HG03066 (cell line): ENCODE measurements around the gene SMPD1.
A peak's percentile ranks its signal among the peaks of the same experiment; 100 is the strongest.

Source experiments
- ATAC-seq: cut with Tn5 transposase; IDR thresholded peaks from one replicate; pipeline ENCODE4 v1.9.1; 2021; ENCODE audit warnings: low read depth; ENCODE audit not compliant: unreplicated experiment

The SMPD1 gene

GRCh38 chr11:6410695-6411430 lies 20.6 kb downstream of the SMPD1 start:
- no peak for ATAC-seq

DNA sequence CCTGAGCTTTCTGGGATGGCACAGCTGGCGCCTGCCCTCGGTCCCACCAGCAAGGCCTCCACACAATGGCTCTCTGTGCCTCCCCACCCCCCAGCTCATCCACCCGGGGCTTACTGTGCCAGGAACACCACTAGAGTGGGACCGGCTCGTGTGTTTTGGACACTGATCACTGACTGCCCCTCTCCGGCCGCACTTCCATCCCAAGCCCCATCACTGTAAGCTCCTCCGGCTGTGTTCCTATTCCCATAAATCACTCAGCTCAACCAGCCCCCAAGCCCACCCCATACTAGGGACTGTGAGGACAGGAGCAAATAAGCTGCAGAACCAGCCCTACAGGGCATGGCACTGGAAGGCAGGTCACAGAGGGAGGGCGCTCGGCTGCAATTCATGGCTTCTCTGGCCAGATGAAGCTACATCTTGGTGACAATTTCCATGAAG lies 21.3 kb downstream of the SMPD1 start:
- no peak for ATAC-seq

DNA sequence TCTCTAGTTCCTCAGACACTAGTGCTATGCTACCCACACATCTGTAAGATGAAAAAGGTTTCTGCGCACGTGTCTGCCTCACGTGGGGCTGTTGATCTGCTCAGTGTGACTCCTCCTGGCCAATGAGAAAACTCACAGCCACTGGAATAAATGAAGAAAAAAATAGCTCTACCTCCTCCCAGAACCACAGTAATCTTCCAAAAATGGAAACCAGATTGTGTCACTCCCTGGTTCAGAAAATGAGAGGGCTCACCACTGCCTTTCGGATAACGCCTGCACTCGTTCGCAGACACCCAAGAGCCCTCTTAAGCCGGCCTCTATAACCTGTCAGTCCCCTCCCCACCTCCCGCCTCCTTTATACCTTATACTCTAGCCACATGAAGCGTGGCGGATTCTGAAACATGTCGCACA lies 23.5 kb downstream of the SMPD1 start:
- no peak for ATAC-seq

DNA sequence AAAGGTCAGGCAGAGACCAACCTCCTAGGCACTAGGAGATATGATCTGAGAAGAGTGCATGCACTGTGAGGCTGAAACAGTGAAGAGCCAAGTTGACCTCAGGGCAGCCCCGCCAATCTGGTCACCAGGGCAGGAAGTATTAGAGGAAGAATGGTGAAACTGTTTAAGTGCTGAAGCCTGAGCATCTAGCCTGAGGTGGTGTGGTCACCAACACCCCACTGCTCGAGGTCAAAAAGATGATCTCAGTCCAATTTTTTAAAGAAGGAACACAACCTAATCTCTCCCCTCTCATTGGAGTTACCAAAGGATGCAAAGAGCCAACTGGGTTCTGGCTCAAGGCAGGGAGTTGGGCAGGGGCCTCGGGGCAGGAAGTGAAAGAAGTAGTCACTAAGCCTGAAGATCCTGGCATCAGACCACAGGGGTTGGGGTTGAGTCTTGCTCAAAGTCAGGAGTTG lies 24.6 kb downstream of the SMPD1 start:
- ATAC-seq, result peak; percentile 34

- ATAC-seq, result no peak
These were observed 25.5 kb downstream of the SMPD1 start for GRCh38 chr11:6415797-6416196.

DNA sequence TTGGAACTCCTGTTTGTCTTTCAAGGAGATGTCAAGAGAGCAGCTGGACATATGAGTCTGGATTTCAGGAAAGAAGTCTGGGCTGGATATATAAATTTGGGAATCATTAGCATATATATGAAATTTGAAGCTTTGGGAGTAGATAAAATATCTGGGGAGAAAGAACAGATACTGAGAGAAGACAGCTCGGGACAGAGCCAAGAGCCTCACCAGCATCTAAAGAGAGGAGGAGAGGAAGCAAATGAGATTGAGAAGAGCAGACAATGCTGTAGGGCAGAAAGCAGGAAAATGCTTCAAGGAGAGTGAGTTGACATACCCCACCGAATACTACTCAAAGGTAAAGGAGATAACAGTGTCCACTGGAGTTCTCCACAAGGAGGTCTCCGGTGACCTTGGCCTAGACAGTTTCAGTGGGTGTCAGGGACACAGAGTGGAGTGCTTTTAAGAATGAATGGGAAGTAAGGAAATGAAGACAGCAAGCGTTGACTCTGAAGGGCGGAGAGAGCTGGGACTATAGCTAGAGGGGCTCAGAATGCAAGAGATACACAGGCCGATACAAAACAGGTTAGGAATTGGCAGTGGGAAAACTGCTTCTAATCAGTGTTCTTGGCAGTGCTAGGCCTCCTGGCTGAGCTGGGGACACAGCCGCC lies 27.8 kb downstream of the SMPD1 start:
- ATAC-seq, result no peak

DNA sequence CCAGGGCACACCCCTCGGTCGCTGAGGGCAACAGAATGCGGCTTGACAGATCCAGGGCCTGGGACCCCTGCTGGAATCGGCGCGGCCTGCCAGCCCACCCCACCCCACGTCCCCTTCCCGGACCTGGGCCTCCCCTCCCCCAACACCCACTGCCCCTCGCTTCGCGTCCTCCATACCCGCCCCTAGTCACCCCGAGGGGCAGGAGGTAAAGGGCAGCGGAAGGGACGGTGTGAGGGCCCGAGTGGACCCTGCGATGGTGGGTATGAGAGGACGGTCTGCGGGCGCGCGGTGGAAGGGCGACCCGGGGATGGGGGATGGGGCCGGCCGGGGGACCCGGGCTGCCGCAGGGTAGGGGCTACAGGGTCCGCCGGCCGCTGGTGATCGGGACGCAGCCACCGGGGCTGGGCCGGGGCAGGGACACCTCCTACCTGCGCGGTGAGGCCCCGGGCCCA lies 28.3 kb downstream of the SMPD1 start:
- no peak for ATAC-seq

GRCh38 chr11:6419009-6419631 lies 28.8 kb downstream of the SMPD1 start, which contains the start of gene APBB1:
Gene APBB1, minus strand, starts transcription at chr11:6419094. Its CDS starts 7,747 bp downstream, at chr11:6411347.
- ATAC-seq, result peak; percentile 52

DNA sequence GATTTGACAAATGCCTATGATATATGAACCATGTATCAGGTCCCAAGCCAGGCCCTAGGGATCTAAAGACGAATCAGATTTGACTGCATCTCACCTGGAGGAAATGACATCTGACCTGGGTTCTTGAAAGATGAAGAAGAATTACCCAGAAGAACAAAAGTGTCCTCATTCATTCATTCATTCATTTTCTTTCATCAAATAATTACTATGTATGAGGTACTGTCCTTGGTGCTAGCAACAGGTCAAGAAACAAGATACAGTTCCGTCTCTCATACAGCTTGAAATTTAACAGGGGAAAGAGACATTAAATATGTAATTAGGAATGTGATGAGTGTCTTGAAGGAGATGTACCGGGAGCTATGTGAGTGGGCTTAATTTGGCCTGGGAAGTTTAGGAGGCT lies 30.4 kb downstream of the SMPD1 start:
- no peak for ATAC-seq

GRCh38 chr11:6427516-6427915 lies 37.2 kb downstream of the SMPD1 start:
- no peak for ATAC-seq

DNA sequence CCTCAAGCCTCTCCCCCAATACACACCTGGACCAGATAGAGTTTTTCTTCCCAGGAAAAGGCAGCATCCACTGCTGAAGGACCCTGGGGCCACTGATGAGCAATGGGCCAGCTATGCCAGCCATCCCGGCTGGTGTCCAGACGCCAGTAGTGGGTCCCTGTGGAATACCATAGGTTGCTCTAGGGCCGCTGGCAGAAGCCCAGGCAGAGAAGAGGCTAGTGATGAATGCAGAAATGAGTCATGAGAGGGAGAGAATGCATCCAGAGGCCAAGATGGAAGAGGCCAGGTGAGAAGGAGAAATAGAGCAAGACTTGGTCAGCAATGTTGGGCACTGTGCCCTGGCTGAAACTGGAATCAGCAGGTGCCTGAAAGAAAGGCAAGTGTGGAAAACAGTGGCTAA lies 41.6 kb downstream of the SMPD1 start:
- ATAC-seq, result no peak

- ATAC-seq, result peak; percentile 52
These were observed 43.9 kb downstream of the SMPD1 start for GRCh38 chr11:6433998-6434660.

DNA sequence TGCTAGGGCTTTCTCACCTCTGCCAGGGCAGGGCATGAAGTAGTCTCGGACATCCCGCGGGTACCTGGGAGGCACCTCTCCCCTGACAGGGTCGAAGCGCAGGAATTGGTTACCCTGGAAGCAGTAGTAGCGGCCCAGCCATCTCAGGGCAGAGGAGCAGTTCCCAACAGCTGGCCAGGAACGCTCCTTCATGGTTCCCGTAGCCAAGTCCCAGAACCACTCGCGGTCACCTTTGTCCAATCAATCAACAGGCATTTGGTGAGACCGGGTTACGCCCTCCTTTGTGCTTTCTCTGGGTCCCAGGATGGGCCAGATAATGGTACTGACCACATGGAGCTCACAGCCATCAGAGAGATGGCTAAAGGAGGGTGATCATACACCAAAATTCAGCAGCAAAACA lies 47.1 kb downstream of the SMPD1 start:
- no peak for ATAC-seq

GRCh38 chr11:6437993-6438392 lies 47.7 kb downstream of the SMPD1 start:
- no peak for ATAC-seq

GRCh38 chr11:6438979-6439571 lies 48.8 kb downstream of the SMPD1 start:
- ATAC-seq, result no peak

GRCh38 chr11:6440906-6441358 lies 50.7 kb downstream of the SMPD1 start, which contains the start of gene HPX:
Gene HPX, minus strand, starts transcription at chr11:6440987. Its CDS starts 24 bp downstream, at chr11:6440963.
- no peak for ATAC-seq

GRCh38 chr11:6442441-6442840 lies 52.2 kb downstream of the SMPD1 start:
- ATAC-seq, result no peak

DNA sequence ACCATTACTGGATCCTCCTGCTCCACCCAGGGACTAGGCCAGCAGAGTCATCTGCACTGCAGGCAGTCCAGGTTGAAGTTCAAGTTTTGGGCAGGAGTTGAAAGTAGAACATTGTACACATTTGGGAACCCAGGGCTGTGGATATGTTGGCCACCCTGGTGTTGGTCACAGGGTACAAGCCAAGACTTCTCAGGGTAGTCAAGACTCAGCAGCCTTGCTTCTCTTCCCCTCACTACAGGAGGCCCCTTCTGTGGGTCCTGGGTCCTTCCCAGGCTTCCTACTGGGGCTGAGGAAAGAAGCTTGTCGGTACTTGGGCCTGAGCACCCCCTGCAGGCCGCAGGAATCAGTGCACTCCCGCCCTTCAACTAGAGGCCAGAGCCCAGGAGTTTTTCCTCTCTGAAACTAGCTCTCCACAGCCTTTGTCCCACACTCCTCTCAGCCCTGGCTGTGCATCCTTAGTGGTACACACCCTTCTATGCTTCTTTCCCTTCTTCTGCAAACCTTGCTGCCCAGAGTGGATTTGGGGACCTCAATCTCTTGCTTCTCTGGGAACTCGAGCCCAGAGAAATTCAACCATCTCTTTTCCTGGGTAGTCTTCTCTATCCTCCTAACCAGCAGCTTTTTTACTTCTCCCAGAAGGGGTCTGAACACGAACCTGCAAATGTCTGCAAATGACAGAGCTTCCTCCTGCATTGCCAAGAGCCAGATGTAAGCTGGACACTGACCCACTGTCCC lies 53.2 kb downstream of the SMPD1 start:
- peak; percentile 75 for ATAC-seq
